Sigmoid colon (tissue), 4 donors: ENCODE measurements around the gene TSEN2.

Experiments used
- EP300 ChIP-seq, 4 donors: sonication (generic); formaldehyde crosslinking; IDR thresholded peaks; one replicate each; pipeline ENCODE4 v1.6.1; 2017; ENCODE audit warnings: antibody characterized with exemption in 4 of 4
- POLR2A ChIP-seq, 2 donors: fragments of 450-650 bp; IDR thresholded peaks; one replicate each; pipeline ENCODE4 v1.6.1; 2016; ENCODE audit warnings: antibody characterized with exemption in 2 of 2, mild to moderate bottlenecking in 2 of 2, moderate library complexity in 2 of 2
- POLR2AphosphoS5 ChIP-seq, 4 donors: sonication (generic); formaldehyde crosslinking; IDR thresholded peaks; one replicate each; pipeline ENCODE4 v1.6.1; 2017; ENCODE audit warnings: antibody characterized with exemption in 4 of 4
- TF ChIP-seq, protein P1 (sequence below), 4 experiments: fragments of 450-650 bp in 3 of 4; fragments of 200-600 bp in 1 of 4; IDR thresholded peaks; one replicate each; pipeline ENCODE4 v1.5.1; 2016 to 2019; ENCODE audit warnings: antibody characterized with exemption in 4 of 4, mild to moderate bottlenecking in 3 of 4, moderate library complexity in 2 of 4

DNA sequence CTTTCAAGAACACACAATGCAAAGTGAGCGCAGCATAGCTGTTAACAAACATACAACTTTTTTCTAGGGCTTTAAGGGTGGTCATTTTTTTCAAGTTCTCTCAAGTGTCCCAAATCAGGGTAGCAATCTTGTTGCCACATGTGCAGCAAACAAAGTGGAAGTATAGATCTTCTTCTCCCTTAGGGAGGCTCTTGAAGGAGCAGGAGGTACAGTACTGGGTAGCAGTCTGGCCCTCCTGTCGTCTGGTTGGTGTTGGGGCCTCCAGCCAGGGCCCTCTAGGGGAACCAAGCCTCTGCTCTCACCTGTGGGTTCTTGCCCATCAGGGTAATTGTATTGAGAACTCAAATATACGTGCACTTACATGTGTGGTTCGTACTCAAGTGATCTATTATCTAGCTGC, 98.5 kb downstream of the TSEN2 start:
- TF ChIP-seq, protein P1, sequence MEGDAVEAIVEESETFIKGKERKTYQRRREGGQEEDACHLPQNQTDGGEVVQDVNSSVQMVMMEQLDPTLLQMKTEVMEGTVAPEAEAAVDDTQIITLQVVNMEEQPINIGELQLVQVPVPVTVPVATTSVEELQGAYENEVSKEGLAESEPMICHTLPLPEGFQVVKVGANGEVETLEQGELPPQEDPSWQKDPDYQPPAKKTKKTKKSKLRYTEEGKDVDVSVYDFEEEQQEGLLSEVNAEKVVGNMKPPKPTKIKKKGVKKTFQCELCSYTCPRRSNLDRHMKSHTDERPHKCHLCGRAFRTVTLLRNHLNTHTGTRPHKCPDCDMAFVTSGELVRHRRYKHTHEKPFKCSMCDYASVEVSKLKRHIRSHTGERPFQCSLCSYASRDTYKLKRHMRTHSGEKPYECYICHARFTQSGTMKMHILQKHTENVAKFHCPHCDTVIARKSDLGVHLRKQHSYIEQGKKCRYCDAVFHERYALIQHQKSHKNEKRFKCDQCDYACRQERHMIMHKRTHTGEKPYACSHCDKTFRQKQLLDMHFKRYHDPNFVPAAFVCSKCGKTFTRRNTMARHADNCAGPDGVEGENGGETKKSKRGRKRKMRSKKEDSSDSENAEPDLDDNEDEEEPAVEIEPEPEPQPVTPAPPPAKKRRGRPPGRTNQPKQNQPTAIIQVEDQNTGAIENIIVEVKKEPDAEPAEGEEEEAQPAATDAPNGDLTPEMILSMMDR (IDR thresholded peaks at IDR 0.05) = no peak
- TF ChIP-seq EP300 (IDR thresholded peaks at IDR 0.05) (no peak), POLR2A (IDR thresholded peaks at IDR 0.05) (no peak), POLR2AphosphoS5 (IDR thresholded peaks at IDR 0.05) (no peak)
